ENCODE data around the gene SERPINE2. TPM values are rescaled to one million over a fixed set of nuclear protein-coding genes. Genes with fewer than 3 reads are reported as not detected.

Gene SERPINE2
- total RNA-seq, 1 donor = 658 TPM

- DNase-seq (ENCODE audit: insufficient read length, low spot score, missing footprints) = no peak
- H3K4me2 ChIP-seq (ENCODE audit: insufficient read depth, low read length) = no peak overlapping the region
- no peak overlapping the region for H3K27ac ChIP-seq (ENCODE audit: low read depth, low read length)
- peaks cover 100% of the 10 kb centered on the region for H3K79me2 ChIP-seq (ENCODE audit: insufficient read depth, low read length)
- no peak overlapping the region for H2AFZ ChIP-seq (ENCODE audit: low read length)
- H3K4me1 ChIP-seq (ENCODE audit: insufficient read depth, low read length) = peaks cover 9% of the 10 kb centered on the region
- no peak for TF ChIP-seq CTCF (IDR thresholded peaks at IDR 0.05; ENCODE audit: extremely low read depth, low read depth, low read length)
- H3K27me3 ChIP-seq (ENCODE audit: insufficient read depth, low read length) = no peaks in the 10 kb centered on the region
- H3K9me3 ChIP-seq (ENCODE audit: low read depth, low read length) = no peaks in the 10 kb centered on the region
- peaks cover 59% of the 10 kb centered on the region for H4K20me1 ChIP-seq (ENCODE audit: insufficient read depth, low read length)
- H3K36me3 ChIP-seq (ENCODE audit: insufficient read depth, low read length) = peaks cover 10% of the 10 kb centered on the region
- no peak overlapping the region for H3K4me3 ChIP-seq (ENCODE audit: insufficient read depth, low read length)
These were observed 5.5 kb downstream of the SERPINE2 start for GRCh38 chr2:224033601-224034000.

DNA sequence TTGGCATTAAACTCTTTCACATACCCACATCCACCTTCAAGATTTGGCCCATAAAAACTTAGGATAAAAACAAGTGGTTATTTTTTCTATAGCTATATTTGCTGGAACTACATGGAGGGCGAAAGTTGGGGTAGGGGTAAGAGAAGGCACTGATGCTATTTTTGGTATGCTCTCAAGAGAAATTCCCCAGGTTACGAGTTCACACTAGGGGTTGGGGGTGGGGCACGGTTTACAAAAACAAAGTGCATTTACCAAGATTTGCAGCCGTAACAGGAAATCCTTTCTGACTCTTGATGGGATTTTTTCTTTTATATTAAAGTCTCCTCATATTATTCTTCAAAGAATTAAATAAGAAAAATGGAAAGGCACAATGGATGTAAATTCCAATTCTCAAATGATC, 6.8 kb downstream of the SERPINE2 start:
- Histone ChIP-seq H3K27ac (ENCODE audit: low read depth, low read length) (no peak overlapping the region), H4K20me1 (ENCODE audit: insufficient read depth, low read length) (peaks cover 59% of the 10 kb centered on the region), H3K4me2 (ENCODE audit: insufficient read depth, low read length) (no peak overlapping the region), H3K4me3 (ENCODE audit: insufficient read depth, low read length) (no peak overlapping the region), H2AFZ (ENCODE audit: low read length) (no peak overlapping the region), H3K36me3 (ENCODE audit: insufficient read depth, low read length) (peaks cover 10% of the 10 kb centered on the region), H3K4me1 (ENCODE audit: insufficient read depth, low read length) (peaks cover 6% of the 10 kb centered on the region), H3K9me3 (ENCODE audit: low read depth, low read length) (no peaks in the 10 kb centered on the region), H3K27me3 (ENCODE audit: insufficient read depth, low read length) (no peaks in the 10 kb centered on the region), H3K79me2 (ENCODE audit: insufficient read depth, low read length) (peaks cover 100% of the 10 kb centered on the region)
- TF ChIP-seq CTCF (IDR thresholded peaks at IDR 0.05; ENCODE audit: extremely low read depth, low read depth, low read length) = no peak
- no peak for DNase-seq (ENCODE audit: insufficient read length, low spot score, missing footprints)

DNA sequence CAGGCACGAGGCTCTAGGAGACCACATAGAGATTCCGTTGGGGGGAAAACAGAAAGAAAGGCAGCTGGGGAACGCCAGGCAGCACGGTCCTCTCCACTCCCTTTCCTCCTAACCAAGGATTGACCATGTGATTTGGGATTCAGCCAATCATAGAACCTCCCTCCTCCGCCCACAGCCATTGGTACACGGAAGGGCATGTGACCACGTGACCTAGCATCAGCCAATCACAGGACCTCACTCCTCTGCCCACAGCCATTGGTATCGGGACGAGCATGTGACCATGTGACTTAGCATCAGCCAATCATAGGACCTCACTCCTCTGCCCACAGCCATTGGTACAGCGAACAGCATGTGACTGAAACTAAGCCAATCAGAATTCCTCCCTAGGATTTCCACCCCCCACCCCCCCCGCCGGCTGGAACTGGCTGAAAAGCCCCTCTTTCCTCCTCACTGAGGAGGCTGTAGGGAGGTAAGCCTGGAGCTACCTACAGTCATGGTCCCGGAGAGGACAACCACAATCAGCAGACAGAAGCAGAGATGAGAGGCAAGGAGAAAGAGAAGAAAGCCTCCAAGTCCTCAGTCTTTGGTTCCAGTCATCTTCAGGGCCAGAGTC, 7.6 kb downstream of the SERPINE2 start:
- Histone ChIP-seq H3K4me3 (ENCODE audit: insufficient read depth, low read length) (no peak overlapping the region), H2AFZ (ENCODE audit: low read length) (no peak overlapping the region), H3K4me1 (ENCODE audit: insufficient read depth, low read length) (no peaks in the 10 kb centered on the region), H3K4me2 (ENCODE audit: insufficient read depth, low read length) (no peak overlapping the region), H3K27me3 (ENCODE audit: insufficient read depth, low read length) (no peaks in the 10 kb centered on the region), H3K27ac (ENCODE audit: low read depth, low read length) (no peak overlapping the region), H3K79me2 (ENCODE audit: insufficient read depth, low read length) (peaks cover 100% of the 10 kb centered on the region), H4K20me1 (ENCODE audit: insufficient read depth, low read length) (peaks cover 59% of the 10 kb centered on the region), H3K36me3 (ENCODE audit: insufficient read depth, low read length) (peaks cover 15% of the 10 kb centered on the region), H3K9me3 (ENCODE audit: low read depth, low read length) (no peaks in the 10 kb centered on the region)
- no peak for TF ChIP-seq CTCF (IDR thresholded peaks at IDR 0.05; ENCODE audit: extremely low read depth, low read depth, low read length)
- no peak for DNase-seq (ENCODE audit: insufficient read length, low spot score, missing footprints)

- Histone ChIP-seq H3K36me3 (ENCODE audit: insufficient read depth, low read length) (peaks cover 16% of the 10 kb centered on the region), H3K4me2 (ENCODE audit: insufficient read depth, low read length) (no peak overlapping the region), H3K9me3 (ENCODE audit: low read depth, low read length) (no peaks in the 10 kb centered on the region), H2AFZ (ENCODE audit: low read length) (no peak overlapping the region), H3K79me2 (ENCODE audit: insufficient read depth, low read length) (peaks cover 100% of the 10 kb centered on the region), H3K4me3 (ENCODE audit: insufficient read depth, low read length) (no peak overlapping the region), H3K27me3 (ENCODE audit: insufficient read depth, low read length) (no peaks in the 10 kb centered on the region), H3K27ac (ENCODE audit: low read depth, low read length) (no peak overlapping the region), H3K4me1 (ENCODE audit: insufficient read depth, low read length) (peaks cover 1% of the 10 kb centered on the region), H4K20me1 (ENCODE audit: insufficient read depth, low read length) (peaks cover 60% of the 10 kb centered on the region)
- no peak for TF ChIP-seq CTCF (IDR thresholded peaks at IDR 0.05; ENCODE audit: extremely low read depth, low read depth, low read length)
- no peak for DNase-seq (ENCODE audit: insufficient read length, low spot score, missing footprints)
These were observed 8.3 kb downstream of the SERPINE2 start for GRCh38 chr2:224030786-224031185.
